ENCODE data around the gene SSX2.
"Not testable (repeated sequence)": the region's sequence is repeated elsewhere in the genome, so short reads cannot be mapped to it uniquely, and the experiment has no call there.

SSX2 gene

DNA sequence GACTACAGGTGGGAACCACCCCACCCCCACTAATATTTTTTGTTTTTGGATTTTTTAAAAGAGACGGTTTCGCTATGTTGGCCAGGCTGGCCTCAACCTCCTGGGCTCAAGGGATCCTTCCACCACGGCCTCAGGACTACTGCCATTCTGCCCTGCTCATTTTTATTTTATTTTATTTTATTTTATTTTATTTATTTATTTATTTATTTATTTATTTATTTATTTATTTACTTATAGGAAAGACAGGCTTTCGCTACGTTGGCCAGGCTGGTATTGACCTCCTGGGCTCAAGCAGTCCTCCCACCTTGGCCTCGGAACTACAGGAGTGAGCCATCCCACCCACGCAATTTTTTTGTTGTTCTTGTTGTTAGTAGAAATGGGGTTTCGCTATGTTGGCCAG lies 51.5 kb downstream of the SSX2 start:
- not testable (repeated sequence) for H3K9me3 ChIP-seq (replicated peaks in 1 of 2; ENCODE audit: control insufficient read depth in 2 of 2, insufficient read depth in 1 of 2, low read depth in 1 of 2, low read length in 2 of 2); H3K36me3 ChIP-seq (replicated peaks in 1 of 2; ENCODE audit: control insufficient read depth in 2 of 2, insufficient read depth in 2 of 2, low read length in 2 of 2); H2AK5ac ChIP-seq (ENCODE audit: low read depth, low read length); DNase-seq (ENCODE audit: low spot score); H3K23ac ChIP-seq (ENCODE audit: low read depth, low read length, poor library complexity); H3K4ac ChIP-seq (ENCODE audit: low read length); H2AFZ ChIP-seq (ENCODE audit: low read length); H2BK15ac ChIP-seq (ENCODE audit: low read length); H3K4me1 ChIP-seq (ENCODE audit: control insufficient read depth in 2 of 2, insufficient read depth in 1 of 2, low read depth in 1 of 2, low read length in 2 of 2); H3K27ac ChIP-seq (replicated peaks; ENCODE audit: low read length); H3K9ac ChIP-seq (ENCODE audit: low read depth, low read length, poor library complexity); H3K4me3 ChIP-seq (ENCODE audit: low read length in 2 of 2); H3K14ac ChIP-seq (ENCODE audit: low read length); H4K8ac ChIP-seq (ENCODE audit: low read depth, low read length); H2BK120ac ChIP-seq (ENCODE audit: low read depth, low read length); H4K91ac ChIP-seq (ENCODE audit: low read depth, low read length, poor library complexity); H3K4me2 ChIP-seq (ENCODE audit: insufficient read depth, low read length, poor library complexity, severe bottlenecking); H3K18ac ChIP-seq (ENCODE audit: low read length); H2BK5ac ChIP-seq (ENCODE audit: low read length); H3K79me1 ChIP-seq (ENCODE audit: low read depth, low read length); H2BK12ac ChIP-seq (ENCODE audit: low read length)
- H3K27me3 ChIP-seq (ENCODE audit: control insufficient read depth in 3 of 3, insufficient read depth in 3 of 3, low read depth in 1 of 3, low read length in 3 of 3) = peaks cover 0 to 10% (median 0%) of the 10 kb centered on the region in 3 experiments
- no CpG with 5 or more reads among the region's 8 CpGs for WGBS, 2 donors (ENCODE audit: extremely low coverage in 2 of 2, insufficient read length in 2 of 2, insufficient replicate concordance in 1 of 2)

- H3K9me3 ChIP-seq (replicated peaks in 1 of 2; ENCODE audit: control insufficient read depth in 2 of 2, insufficient read depth in 1 of 2, low read depth in 1 of 2, low read length in 2 of 2); H3K9ac ChIP-seq (ENCODE audit: low read depth, low read length, poor library complexity); H2BK15ac ChIP-seq (ENCODE audit: low read length); H3K18ac ChIP-seq (ENCODE audit: low read length); H3K4me3 ChIP-seq (ENCODE audit: low read length in 2 of 2); H3K36me3 ChIP-seq (replicated peaks in 1 of 2; ENCODE audit: control insufficient read depth in 2 of 2, insufficient read depth in 2 of 2, low read length in 2 of 2); H3K23ac ChIP-seq (ENCODE audit: low read depth, low read length, poor library complexity); H2BK5ac ChIP-seq (ENCODE audit: low read length); DNase-seq (ENCODE audit: low spot score); H3K4ac ChIP-seq (ENCODE audit: low read length); H2BK12ac ChIP-seq (ENCODE audit: low read length); H2AFZ ChIP-seq (ENCODE audit: low read length); H2BK120ac ChIP-seq (ENCODE audit: low read depth, low read length); H3K4me2 ChIP-seq (ENCODE audit: insufficient read depth, low read length, poor library complexity, severe bottlenecking); H4K91ac ChIP-seq (ENCODE audit: low read depth, low read length, poor library complexity); H3K4me1 ChIP-seq (ENCODE audit: control insufficient read depth in 2 of 2, insufficient read depth in 1 of 2, low read depth in 1 of 2, low read length in 2 of 2); H3K27ac ChIP-seq (replicated peaks; ENCODE audit: low read length); H3K79me1 ChIP-seq (ENCODE audit: low read depth, low read length); H2AK5ac ChIP-seq (ENCODE audit: low read depth, low read length); H3K14ac ChIP-seq (ENCODE audit: low read length); H4K8ac ChIP-seq (ENCODE audit: low read depth, low read length): not testable (repeated sequence)
- peaks cover 0 to 10% (median 0%) of the 10 kb centered on the region in 3 experiments for H3K27me3 ChIP-seq (ENCODE audit: control insufficient read depth in 3 of 3, insufficient read depth in 3 of 3, low read depth in 1 of 3, low read length in 3 of 3)
- no CpG with 5 or more reads among the region's 9 CpGs for WGBS, 2 donors (ENCODE audit: extremely low coverage in 2 of 2, insufficient read length in 2 of 2, insufficient replicate concordance in 1 of 2)
Observed at GRCh38 chrX:52654800-52655199, 52.2 kb downstream of the SSX2 start, which contains the start of gene SSX7. Gene SSX7 (minus strand): TSS chrX:52654900. CDS start chrX:52653472, 1,428 bp downstream.

GRCh38 chrX:52650676-52651075 lies 56.3 kb downstream of the SSX2 start:
- not testable (repeated sequence) for H3K14ac ChIP-seq (ENCODE audit: low read length); H3K9ac ChIP-seq (ENCODE audit: low read depth, low read length, poor library complexity); H3K9me3 ChIP-seq (replicated peaks in 1 of 2; ENCODE audit: control insufficient read depth in 2 of 2, insufficient read depth in 1 of 2, low read depth in 1 of 2, low read length in 2 of 2); H2BK15ac ChIP-seq (ENCODE audit: low read length); H2BK5ac ChIP-seq (ENCODE audit: low read length); H3K79me1 ChIP-seq (ENCODE audit: low read depth, low read length); H2AFZ ChIP-seq (ENCODE audit: low read length); DNase-seq (ENCODE audit: low spot score); H3K4me3 ChIP-seq (ENCODE audit: low read length in 2 of 2); H2BK12ac ChIP-seq (ENCODE audit: low read length); H4K8ac ChIP-seq (ENCODE audit: low read depth, low read length); H3K18ac ChIP-seq (ENCODE audit: low read length); H3K4me1 ChIP-seq (ENCODE audit: control insufficient read depth in 2 of 2, insufficient read depth in 1 of 2, low read depth in 1 of 2, low read length in 2 of 2); H3K4me2 ChIP-seq (ENCODE audit: insufficient read depth, low read length, poor library complexity, severe bottlenecking); H2BK120ac ChIP-seq (ENCODE audit: low read depth, low read length); H4K91ac ChIP-seq (ENCODE audit: low read depth, low read length, poor library complexity); H3K27ac ChIP-seq (replicated peaks; ENCODE audit: low read length); H2AK5ac ChIP-seq (ENCODE audit: low read depth, low read length); H3K36me3 ChIP-seq (replicated peaks in 1 of 2; ENCODE audit: control insufficient read depth in 2 of 2, insufficient read depth in 2 of 2, low read length in 2 of 2); H3K4ac ChIP-seq (ENCODE audit: low read length); H3K23ac ChIP-seq (ENCODE audit: low read depth, low read length, poor library complexity)
- peaks cover 0 to 10% (median 0%) of the 10 kb centered on the region in 3 experiments for H3K27me3 ChIP-seq (ENCODE audit: control insufficient read depth in 3 of 3, insufficient read depth in 3 of 3, low read depth in 1 of 3, low read length in 3 of 3)
- WGBS, 2 donors (ENCODE audit: extremely low coverage in 2 of 2, insufficient read length in 2 of 2, insufficient replicate concordance in 1 of 2) = no CpG with 5 or more reads among the region's 3 CpGs

DNA sequence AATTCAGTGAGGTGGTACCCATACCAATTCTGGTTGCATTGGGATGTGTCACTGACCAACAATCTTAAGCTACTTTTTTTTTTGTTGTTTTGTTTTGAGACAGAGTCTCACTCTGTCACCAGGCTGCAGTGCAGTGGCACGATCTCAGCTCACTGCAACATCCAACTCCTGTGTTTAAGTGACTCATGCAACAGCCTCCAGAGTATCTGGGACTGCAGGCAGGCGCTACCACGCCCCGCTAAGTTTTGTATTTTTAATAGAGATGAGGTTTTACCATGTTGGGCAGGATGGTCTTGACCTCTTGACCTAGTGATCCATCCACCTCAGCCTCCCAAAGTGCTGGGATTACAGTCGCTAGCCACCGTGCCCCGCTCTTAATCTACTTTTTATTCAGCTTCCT lies 58.0 kb downstream of the SSX2 start:
- H3K4me2 ChIP-seq (ENCODE audit: insufficient read depth, low read length, poor library complexity, severe bottlenecking) = not testable (repeated sequence)

More for the DNA sequence above, 58.0 kb downstream of the SSX2 start:
- not testable (repeated sequence) for H3K9me3 ChIP-seq (replicated peaks in 1 of 2; ENCODE audit: control insufficient read depth in 2 of 2, insufficient read depth in 1 of 2, low read depth in 1 of 2, low read length in 2 of 2); H2BK5ac ChIP-seq (ENCODE audit: low read length); H3K4me3 ChIP-seq (ENCODE audit: low read length in 2 of 2); H4K8ac ChIP-seq (ENCODE audit: low read depth, low read length); H3K36me3 ChIP-seq (replicated peaks in 1 of 2; ENCODE audit: control insufficient read depth in 2 of 2, insufficient read depth in 2 of 2, low read length in 2 of 2); DNase-seq (ENCODE audit: low spot score); H2BK12ac ChIP-seq (ENCODE audit: low read length); H4K91ac ChIP-seq (ENCODE audit: low read depth, low read length, poor library complexity); H3K18ac ChIP-seq (ENCODE audit: low read length); H2AK5ac ChIP-seq (ENCODE audit: low read depth, low read length); H3K79me1 ChIP-seq (ENCODE audit: low read depth, low read length); H3K14ac ChIP-seq (ENCODE audit: low read length); H3K27me3 ChIP-seq (ENCODE audit: control insufficient read depth in 3 of 3, insufficient read depth in 3 of 3, low read depth in 1 of 3, low read length in 3 of 3); H3K4me1 ChIP-seq (ENCODE audit: control insufficient read depth in 2 of 2, insufficient read depth in 1 of 2, low read depth in 1 of 2, low read length in 2 of 2); H2AFZ ChIP-seq (ENCODE audit: low read length); H3K9ac ChIP-seq (ENCODE audit: low read depth, low read length, poor library complexity); H3K27ac ChIP-seq (replicated peaks; ENCODE audit: low read length); H2BK15ac ChIP-seq (ENCODE audit: low read length); H3K4ac ChIP-seq (ENCODE audit: low read length); H2BK120ac ChIP-seq (ENCODE audit: low read depth, low read length); H3K23ac ChIP-seq (ENCODE audit: low read depth, low read length, poor library complexity)
- WGBS, 2 donors (ENCODE audit: extremely low coverage in 2 of 2, insufficient read length in 2 of 2, insufficient replicate concordance in 1 of 2) = no CpG with 5 or more reads among the region's 7 CpGs

Measured in neuronal stem cell (in vitro differentiated cells).